Endothelial cell of umbilical vein (primary cell): Measurements from ENCODE around the gene CYP1B1.

Experiments used
- CTCF ChIP-seq, 2 donors: IDR thresholded peaks; 1 replicate in 1 of 2; 2 replicates in 1 of 2; pipeline ENCODE4 v1.5.1; 2011; ENCODE audit warnings: low read length in 2 of 2, mild to moderate bottlenecking in 2 of 2, moderate library complexity in 2 of 2, control low read depth in 1 of 2, inconsistent platforms in 1 of 2, low read depth in 1 of 2; ENCODE audit not compliant: insufficient read depth in 1 of 2; ENCODE audit errors: extremely low read depth in 1 of 2
- EZH2 ChIP-seq: IDR thresholded peaks from 2 replicates; pipeline ENCODE4 v1.6.1; 2012; ENCODE audit warnings: borderline replicate concordance, low read depth, mild to moderate bottlenecking, moderate library complexity, low read length, inconsistent platforms; ENCODE audit not compliant: severe bottlenecking
- FOS ChIP-seq: IDR thresholded peaks from 2 replicates; pipeline ENCODE4 v1.6.1; 2011; ENCODE audit warnings: mild to moderate bottlenecking, low read length, moderate library complexity, borderline replicate concordance; ENCODE audit not compliant: insufficient read depth
- JUN ChIP-seq: IDR thresholded peaks from 2 replicates; pipeline ENCODE4 v1.6.1; 2011; ENCODE audit warnings: borderline replicate concordance, low read depth; ENCODE audit not compliant: insufficient read length, insufficient read depth
- MYC ChIP-seq: IDR thresholded peaks from one replicate; pipeline ENCODE4 v1.6.1; 2011; ENCODE audit warnings: mild to moderate bottlenecking, low read depth, low read length
- POLR2A ChIP-seq: IDR thresholded peaks from 2 replicates; pipeline ENCODE4 v1.6.1; 2012; ENCODE audit warnings: low read depth, mild to moderate bottlenecking, control low read depth, low read length
- POLR2AphosphoS5 ChIP-seq: IDR thresholded peaks from 2 replicates; pipeline ENCODE4 v1.6.1; 2012; ENCODE audit warnings: low read depth, mild to moderate bottlenecking, control low read depth, low read length, moderate library complexity; ENCODE audit not compliant: insufficient read depth

DNA sequence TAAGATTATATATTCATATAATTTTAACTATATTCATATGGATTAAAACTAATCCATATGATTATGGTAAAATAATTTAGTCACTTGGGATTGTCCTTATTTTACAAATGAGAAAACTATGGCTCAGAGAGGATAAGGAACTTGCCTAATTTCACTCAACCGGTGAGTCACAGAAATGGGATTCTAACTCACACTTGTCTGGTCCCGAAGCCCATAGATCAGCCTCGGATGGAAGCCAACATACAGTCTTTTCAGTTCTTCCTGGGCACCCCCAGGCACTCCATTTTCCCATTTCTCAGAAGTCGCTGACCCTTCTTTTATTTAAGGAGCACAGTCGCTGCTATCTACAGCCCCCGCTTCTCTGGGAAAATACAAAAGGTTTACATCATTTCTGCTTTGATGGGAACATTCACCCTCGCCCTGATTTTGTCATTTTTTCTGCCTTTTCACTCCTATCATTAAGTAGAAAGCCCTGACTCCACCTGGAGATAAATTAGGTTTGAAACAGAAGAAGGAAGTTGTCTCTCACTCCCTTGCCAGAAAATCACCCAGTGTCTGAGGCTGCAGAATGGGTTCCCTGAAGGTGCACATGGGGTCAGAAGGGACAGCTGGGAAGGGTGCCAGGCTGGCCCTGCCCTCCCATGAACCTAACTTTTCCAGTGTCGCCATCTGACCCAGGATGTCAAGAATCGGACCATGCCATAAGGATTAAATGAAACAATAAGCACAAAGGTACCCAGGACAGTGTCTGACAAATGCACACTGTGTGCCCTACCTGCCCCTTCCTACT is 36.6 kb downstream of the CYP1B1 start:
- no peak for TF ChIP-seq CTCF (IDR thresholded peaks at IDR 0.05; ENCODE audit: extremely low read depth in 1 of 2, insufficient read depth in 1 of 2, low read depth in 1 of 2, low read length in 2 of 2)
- TF ChIP-seq MYC, result no peak
- TF ChIP-seq POLR2A, result no peak
- TF ChIP-seq JUN, result no peak
- no peak for TF ChIP-seq FOS
- no peak for TF ChIP-seq EZH2
- no peak for TF ChIP-seq POLR2AphosphoS5
